HG03135 (cell line): ENCODE data around the gene DPF1.
"Not testable (repeated sequence)": the region's sequence is repeated elsewhere in the genome, so short reads cannot be mapped to it uniquely, and the experiment has no call there.

Source experiments
- ATAC-seq: cut with Tn5 transposase; IDR thresholded peaks from one replicate; pipeline ENCODE4 v1.9.1; 2021; ENCODE audit warnings: mild to moderate bottlenecking, moderate library complexity; ENCODE audit not compliant: unreplicated experiment

The DPF1 gene

DNA sequence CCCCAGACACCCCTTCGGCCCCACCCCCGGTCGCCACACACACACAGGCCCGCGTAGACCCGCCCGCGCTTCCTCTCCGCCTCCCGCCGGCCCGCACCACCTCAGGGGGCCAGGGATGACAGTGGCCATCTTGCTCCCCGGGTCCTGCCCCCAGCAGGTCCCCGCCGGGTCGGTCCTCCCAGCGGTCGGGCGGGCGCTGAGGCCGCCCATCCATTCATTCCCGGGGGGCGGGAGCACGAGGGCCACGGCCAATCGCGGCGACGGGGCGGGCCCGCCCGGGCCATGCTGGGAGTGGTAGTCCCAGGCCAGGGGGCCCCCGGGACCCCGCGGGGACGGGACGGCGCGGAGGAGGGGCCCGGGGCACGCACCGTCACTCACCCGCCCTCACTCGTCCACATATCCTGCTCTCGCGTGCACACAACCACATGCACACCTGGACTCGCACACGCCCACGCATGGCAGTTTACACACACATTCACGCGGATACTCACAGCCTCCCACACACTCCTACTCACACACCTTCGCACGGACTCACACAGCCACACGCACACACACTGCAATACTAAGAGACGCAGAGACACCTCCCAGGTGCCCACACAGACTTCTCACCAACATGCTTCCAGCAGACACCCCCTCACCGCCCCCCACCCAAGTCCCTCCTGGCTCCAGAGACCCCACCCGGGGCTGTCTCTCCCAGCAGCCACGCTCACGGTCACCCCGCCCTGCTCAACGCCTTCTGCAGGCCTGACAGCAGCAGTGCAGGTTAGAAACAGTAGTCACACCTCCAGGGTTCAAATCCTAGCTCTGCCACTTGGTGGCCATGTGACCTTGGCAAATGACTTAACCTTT is at the start of gene DPF1:
TSS of gene DPF1 (minus strand) at position 209 of the 849 bp plus-strand sequence. CDS start at position 129, 80 bp downstream.
- peak; percentile 70 for ATAC-seq

DNA sequence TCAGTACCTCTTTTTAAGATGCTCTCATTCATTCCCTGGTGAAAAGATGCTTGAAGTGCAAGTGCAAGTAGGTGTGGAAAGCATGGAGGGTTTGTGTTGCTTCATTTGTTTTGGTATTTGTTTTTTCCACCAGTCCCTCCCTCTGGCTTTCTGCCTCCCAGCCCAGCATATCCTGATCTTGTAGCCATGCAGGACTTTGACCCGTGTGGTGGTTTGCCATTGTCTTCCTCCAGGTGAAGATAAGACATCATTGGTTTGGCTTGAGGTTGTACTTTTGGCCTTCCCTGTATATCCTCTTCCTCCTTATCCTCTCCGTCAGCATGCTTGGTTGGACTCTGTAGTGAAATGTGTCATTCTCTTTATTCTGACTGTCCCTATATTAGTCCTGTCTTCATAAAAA is 49.5 kb upstream of the DPF1 start:
- ATAC-seq = no peak

DNA sequence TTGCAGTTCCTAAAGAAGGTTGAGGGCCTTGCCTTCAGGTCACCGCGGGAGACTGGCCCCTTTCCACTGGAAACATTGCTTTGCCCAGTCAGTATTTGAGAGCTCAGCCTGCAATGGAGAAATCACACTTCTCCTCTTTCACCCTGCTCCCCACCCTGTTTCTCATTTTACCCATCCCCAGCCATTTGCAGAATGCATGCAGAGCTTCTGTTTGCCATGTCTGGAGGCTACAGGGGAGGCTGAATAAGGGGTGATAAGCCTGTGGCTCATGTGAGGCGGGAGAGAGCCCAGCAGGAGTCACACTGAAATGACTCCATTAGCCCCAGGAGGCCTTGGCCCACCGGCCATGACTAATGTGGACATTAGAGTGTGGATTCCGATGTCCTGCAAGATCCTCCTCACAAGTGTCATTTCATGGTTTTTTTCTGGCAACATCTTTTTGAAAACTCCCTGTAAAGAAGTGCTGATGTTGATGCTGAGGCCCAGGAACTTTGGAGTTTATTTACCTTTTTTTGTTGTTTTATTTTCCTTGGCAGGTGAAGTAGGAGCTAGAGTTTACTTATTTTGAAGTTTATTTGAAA is 46.7 kb upstream of the DPF1 start:
- ATAC-seq = no peak

DNA sequence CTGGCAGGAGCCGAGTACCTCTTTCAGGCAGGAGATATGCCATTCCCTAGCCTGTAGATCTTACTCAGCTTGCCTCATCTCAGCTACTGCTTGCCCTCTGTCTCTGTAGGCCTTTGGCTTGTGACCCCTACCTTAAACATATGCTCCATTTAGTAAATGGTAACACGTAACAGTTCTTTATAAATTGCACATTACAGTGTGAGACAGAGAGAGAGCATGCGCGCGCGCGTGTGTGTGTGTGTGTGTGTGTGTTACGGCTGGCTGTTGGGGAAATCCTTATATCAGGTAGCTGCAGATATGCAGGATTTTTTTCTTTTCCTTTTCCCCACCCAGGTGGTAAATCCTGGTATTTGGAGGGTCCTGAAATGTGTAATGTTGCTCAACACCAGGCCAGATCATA is 44.5 kb upstream of the DPF1 start:
- no peak for ATAC-seq

DNA sequence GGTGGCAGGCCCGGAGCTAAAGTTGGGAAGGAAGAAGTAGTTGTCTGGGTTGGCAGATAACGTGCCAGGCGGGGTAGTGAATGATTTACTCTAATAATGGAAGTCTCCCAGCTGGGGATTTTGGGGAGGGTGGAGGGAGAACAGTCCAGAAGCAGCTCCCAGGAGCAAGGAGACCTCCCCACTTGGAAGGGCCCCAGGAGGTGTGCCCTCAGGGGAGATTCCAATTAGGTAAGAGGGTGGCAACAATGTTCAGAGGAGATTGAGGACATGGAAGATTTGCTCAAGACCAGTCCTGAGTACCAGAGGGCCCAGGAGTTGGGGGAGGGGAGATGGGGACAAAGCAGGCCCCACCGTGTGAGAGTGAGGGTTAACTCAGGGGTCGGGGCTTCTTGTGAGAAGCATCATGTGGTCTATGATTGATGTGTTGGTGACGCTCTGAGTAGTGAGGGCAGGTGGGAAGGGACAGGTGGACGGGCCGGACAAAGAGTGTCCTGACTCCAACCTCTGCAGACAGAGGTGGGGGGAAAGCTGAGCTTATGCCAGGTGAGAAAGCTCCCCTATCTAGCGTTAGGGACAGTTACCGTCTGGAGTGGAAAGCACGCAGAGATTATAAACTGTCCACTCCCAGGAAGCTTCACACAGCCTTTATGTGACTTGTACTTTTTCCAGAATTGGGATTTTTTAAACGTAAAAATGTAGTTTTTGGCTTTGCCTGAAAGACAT is 43.9 kb upstream of the DPF1 start:
- no peak for ATAC-seq

DNA sequence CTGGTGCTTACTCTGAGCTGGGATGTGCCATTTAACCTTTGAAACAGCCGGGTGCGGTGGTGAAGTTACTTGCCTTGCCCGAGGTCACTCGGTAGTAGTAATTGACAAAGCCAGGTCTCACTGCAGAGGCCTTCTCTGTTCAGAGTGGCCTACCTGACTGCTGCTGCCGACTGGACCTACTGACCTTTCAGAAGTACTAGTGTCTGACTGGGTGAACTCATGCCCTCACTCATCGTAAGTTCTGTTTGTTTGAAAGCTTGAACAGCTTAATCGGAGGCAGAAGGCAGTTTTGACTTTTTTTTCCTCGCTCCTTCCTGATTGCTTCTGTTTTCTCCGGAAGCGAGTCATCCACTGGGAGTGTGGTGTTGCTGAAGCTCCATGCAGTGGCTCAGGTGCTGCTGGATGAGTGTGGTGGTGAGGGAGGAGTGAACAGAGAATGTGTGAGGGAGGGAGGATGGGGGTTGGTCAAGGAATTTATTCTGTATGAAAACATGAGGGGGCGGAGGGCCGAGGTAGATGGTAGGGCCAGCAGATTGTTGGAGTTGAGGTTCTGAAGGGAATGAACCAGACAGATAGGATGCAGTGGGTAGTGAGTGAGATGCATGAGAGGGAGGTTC is 43.1 kb upstream of the DPF1 start:
- ATAC-seq = no peak

DNA sequence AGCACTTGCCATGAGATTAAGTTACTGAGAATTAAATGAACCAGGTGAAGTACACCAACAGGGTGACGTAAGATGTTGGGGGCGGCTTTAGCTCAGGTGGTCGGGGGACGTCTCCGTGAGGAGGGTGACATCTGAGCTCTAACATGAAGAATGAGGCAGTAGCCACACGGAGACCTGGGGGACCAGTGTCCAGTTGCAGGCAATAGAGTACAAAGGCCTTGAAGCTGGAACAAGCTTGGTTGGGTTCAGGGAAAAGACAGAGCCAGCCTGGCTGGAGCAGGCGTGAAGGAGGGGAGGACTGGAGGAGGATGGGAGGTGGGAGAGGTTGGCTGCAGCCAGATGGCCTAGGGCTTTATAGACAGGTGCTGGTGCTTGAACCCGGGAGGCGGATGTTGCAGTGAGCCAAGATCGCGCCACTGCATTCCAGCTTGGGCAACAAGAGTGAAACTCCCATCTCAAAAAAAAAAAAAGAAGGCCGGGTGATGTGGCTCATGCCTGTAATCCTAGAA is 42.0 kb upstream of the DPF1 start:
- no peak for ATAC-seq

DNA sequence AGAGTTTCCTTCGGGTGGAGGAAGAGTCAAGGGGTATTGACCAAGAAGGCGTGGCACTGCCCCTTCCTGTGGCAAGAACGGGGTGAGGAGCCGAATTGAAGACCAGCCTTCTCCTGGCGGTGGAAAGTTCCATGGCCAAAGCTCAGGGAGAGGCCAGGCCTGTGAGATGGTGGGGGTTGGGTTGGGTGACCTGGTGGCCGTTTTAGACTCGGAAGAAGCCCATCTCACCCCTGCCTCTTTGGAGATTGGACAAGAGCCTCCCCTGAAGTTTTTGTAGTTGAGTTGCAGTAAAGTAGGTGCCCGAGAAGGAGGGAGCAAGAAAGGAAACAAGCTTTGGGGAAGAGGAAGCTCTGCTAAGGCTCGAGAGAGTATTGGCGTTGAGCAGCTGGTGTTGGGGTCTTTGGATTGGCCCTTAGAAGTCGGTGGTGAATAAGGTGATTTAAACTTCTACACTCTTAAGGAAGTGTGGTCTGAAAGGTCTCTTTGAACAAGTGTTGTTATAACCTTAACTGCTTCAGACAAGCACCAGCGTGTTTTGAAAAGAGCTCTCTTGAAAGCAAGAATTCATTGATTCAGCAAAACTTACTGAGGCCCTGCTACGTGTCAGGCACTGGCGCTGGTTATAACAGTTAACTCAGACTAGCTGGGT is 41.3 kb upstream of the DPF1 start:
- no peak for ATAC-seq

DNA sequence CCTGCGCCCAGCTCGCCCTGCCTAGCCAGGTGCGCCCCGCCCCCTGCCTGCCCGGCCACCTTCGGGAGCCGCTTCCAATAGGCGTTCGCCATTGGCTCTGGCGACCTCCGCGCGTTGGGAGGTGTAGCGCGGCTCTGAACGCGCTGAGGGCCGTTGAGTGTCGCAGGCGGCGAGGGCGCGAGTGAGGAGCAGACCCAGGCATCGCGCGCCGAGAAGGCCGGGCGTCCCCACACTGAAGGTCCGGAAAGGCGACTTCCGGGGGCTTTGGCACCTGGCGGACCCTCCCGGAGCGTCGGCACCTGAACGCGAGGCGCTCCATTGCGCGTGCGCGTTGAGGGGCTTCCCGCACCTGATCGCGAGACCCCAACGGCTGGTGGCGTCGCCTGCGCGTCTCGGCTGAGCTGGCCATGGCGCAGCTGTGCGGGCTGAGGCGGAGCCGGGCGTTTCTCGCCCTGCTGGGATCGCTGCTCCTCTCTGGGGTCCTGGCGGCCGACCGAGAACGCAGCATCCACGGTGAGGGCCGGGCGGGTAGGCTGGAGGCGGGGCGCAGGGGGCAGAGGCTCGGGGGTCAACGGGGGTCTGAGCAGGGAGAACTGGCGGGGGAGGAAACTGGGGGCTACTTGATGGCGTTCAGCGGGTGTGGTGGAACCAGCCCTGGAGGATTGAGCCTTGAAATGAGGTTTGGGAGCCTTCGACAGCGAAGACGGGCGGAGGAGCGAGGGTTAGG is 40.6 kb upstream of the DPF1 start, which contains the start of gene SPINT2:
TSS of gene SPINT2 (plus strand) at position 88 of the 727 bp plus-strand sequence. CDS start at position 408, 320 bp downstream.
- ATAC-seq = no peak

DNA sequence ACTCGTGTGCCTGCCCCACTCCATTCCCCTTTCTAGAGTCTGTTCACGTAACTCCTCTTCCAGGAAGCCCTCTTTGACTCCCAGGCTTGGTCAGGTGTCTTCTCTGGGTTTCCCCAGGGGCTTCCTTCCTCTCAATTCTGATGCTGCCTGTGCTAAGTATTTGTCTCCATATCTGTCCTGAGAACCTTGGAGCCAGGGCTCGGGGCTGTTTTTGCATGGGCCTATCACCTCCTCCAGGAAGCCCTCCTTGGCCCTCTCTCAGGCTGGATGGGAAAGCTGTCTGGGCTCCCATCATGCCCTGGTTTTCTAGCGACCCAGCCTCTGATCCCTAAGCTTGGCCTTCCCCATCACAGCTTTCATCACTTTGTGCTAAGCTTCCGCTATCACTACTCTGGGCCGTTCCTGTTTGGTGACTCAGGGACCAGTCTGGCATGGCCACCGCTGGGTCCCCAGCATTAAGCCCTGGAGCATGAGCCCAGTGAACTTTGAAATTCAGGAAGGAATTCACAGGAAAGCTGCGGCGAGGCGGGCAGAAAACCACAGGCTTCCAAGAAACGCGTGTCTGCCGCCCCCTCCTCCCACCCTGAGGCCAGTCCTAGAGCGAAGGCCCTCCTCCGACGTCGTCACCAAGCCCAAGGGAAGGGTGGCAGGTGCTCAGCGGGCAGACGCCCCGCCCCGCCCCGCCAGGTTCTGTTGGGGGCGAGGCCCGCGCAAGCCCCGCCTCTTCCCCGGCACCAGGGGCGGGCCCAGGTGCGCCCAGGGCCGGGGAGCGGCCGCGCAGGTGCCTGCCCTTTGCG is 39.9 kb upstream of the DPF1 start:
- no peak for ATAC-seq

DNA sequence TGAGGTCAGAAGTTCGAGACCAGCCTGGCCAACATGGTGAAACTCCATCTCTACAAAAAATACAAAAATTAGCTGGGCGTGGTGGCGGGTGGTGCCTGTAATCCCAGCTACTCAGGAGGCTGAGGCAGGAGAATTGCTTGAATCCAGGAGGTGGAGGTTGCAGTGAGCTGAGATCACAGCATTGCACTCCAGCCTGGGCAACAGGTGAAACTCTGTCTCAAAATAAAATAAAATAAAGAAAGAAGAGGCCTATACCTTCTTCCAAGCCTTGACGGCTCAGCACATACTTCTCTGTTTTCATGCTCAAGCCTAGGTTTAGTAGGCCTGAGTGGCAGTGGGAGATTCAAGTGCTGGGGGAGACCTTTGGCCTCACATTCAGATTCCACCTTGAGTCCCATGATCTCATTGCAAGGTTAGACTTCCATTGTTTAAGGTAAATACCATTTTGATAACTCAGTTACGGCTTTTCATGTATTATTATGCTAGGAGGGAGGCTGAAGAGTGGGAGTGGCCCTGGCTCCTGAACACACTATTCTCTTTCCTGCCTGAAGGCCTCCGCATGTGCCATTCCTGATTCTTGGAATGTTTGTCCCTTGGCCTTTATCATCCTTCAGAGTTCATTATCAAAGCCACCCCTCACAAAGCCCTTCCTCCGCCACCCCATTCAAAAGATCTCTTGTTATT is 38.7 kb upstream of the DPF1 start:
- ATAC-seq = no peak

DNA sequence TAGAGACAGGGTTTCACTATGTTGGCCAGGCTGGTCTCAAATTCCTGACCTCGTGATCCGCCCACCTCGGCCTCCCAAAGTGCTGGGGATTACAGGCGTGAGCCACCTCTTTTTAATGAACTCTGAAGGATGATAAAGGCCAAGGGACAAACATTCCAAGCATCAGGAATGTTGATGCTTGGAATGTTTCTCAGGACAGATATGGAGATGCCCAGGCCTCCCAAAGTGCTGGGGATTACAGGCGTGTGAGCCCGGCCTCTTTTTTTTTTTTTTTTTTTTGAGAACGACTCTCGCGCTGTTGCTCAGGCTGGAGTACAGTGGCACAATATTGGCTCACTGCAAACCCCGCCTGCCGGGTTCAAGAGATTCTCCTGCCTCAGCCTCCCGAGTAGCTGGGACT is 37.9 kb upstream of the DPF1 start:
- not testable (repeated sequence) for ATAC-seq

DNA sequence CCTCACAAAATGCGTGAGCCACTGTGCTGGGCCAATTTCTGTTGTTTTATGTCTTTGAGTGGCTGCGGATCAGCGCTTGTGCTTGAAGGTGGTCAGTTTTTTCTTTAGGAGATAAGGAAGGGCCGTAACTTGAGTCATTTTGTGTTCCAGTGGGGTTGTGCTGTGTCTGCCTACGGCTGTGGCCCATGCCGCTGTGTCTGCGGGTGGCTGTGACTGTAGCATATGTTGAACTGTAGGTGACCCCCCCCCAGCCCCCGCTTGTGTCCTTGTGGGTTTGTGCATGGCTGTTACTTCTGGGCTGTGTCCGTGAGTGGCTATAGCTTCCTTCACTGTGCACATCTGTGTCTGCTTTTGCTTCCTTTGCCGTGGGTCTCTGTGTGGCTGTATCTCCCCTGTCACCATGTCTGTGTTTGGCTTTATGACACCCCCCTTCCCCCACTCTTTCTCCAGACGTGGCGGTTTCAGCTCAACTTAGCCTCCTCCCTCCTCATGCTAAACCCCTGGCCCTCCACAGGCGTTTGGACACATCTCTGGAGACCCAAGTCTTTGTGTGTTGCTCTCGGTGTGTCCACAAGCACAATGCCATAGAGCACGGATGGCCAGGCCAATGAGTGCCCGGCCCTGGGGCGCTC is 31.5 kb upstream of the DPF1 start:
- ATAC-seq = no peak

DNA sequence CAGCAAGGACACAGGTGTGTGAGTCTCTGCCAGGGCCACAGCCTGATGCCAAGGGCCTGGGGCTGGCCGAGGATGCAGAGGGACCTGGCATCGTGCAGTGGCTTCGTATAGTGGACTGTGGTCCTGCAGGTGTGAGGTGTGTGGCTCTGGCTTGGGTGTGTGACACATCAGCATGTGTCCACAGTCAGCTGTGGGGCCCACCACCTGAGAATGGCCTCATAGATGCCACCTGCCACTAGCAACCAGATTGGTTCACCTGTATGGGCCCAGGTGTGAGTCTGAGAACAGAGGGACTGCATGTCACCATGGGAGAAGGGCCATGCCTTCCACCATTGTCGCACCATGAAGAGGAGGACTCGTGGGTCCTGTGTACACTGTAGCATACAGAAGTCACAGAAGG is 29.8 kb upstream of the DPF1 start:
- ATAC-seq = no peak

DNA sequence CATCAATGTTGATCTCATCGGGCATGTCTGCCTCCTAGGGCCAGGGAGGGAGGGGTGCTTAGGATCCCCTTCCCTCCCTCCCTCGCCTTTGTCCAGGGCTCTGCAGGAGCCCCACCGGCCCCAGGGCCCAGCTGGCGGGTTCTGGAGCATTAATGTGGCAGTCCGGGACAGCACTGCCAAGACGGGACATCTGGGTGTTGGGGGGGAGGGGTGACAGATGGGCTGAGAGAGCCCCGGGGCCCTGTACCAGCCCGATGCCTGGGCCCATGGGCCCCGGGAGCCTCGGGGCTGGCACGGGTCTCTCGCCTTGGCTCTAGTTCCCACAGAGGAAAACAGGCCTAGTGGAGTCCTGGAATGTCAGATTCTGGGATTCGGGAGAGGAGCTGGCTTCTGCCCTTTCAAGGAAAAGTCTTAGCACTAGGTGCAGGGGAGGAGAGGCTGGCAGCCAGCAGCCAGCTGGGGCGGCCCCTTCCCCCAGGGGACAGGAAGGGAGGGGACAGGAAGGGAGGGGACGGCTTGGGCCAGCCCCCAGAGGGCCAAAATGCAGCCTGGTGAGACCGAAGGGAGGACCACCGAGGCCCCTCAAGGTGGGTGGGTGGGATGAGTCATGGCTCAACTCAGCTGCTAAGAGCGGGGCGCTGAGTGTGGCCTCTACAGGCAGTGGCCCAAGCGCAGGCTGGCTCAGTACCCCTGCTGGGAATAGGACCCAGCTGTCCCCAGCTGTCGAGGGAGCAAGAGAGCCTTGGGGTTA is 29.1 kb upstream of the DPF1 start:
- no peak for ATAC-seq

DNA sequence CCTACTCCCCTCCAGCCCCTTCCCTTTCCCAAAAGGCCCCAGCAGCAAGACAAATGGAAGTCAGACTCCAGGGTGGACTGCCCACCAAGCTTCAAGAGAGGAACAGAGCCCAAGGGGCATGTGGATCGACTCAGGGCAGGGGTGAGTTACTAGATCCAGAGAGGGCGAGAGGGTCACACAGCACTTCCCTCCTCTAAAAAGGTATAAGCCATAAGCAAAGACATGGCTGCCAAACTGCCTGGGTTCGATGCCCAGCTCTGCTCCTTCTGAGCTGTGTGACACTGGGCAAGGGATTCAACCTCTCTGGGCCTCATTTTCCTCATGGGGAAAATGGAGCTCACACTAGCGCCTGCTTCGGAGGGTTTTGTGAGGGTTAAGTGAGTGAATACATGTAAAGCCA is 28.4 kb upstream of the DPF1 start:
- no peak for ATAC-seq

DNA sequence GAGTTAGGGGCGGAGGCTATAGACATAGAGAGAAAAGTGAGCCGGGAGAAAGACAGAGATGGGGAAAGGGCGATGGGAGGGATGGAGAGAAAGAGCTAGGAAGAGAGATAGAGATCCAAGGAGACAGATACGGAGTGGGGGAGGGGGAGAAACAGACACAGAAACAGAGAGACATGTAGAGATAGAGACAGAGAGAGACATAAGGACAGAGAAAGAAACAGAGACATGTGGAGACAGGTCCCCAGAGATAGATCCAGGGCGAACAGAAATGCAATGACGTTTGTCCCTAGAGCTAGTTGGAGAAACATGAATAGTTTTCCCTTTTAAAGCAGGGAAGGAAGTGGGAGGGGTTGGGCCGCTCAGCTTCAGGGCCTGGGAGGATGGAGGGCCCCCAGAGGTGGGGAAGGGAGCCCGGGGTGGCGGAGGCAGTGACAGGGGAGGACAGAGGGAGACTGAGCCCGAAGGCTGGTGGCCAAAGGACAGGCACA is 27.6 kb upstream of the DPF1 start:
- ATAC-seq = no peak
